ENCODE results near the gene THBD. TPM values are rescaled to one million over a fixed set of nuclear protein-coding genes. Genes with fewer than 3 reads are reported as not detected.

Gene THBD
- total RNA-seq, 1 donor, result 0.36 TPM

- Histone ChIP-seq H3K9me3 (ENCODE audit: low read depth, low read length) (no peaks in the 10 kb centered on the region), H3K27me3 (ENCODE audit: insufficient read depth, low read length) (no peaks in the 10 kb centered on the region), H3K4me3 (ENCODE audit: insufficient read depth, low read length) (no peak overlapping the region), H2AFZ (ENCODE audit: low read length) (peak overlapping the region; percentile 58), H3K79me2 (ENCODE audit: insufficient read depth, low read length) (no peaks in the 10 kb centered on the region), H3K4me1 (ENCODE audit: insufficient read depth, low read length) (peaks cover 16% of the 10 kb centered on the region), H3K4me2 (ENCODE audit: insufficient read depth, low read length) (no peak overlapping the region), H3K27ac (ENCODE audit: low read depth, low read length) (peak overlapping the region; percentile 50), H3K36me3 (ENCODE audit: insufficient read depth, low read length) (no peaks in the 10 kb centered on the region), H4K20me1 (ENCODE audit: insufficient read depth, low read length) (no peaks in the 10 kb centered on the region)
- peak; percentile 77 for TF ChIP-seq CTCF (IDR thresholded peaks at IDR 0.05; ENCODE audit: extremely low read depth, low read depth, low read length)
- no peak for DNase-seq (ENCODE audit: insufficient read length, low spot score, missing footprints)
Measured at GRCh38 chr20:23061734-23062561, 12.5 kb upstream of the THBD start.

- peak overlapping the region; percentile 58 for H2AFZ ChIP-seq (ENCODE audit: low read length)
- no peak overlapping the region for H3K4me3 ChIP-seq (ENCODE audit: insufficient read depth, low read length)
- peak overlapping the region; percentile 50 for H3K27ac ChIP-seq (ENCODE audit: low read depth, low read length)
- H3K9me3 ChIP-seq (ENCODE audit: low read depth, low read length), result no peaks in the 10 kb centered on the region
- no peaks in the 10 kb centered on the region for H3K79me2 ChIP-seq (ENCODE audit: insufficient read depth, low read length)
- no peaks in the 10 kb centered on the region for H3K36me3 ChIP-seq (ENCODE audit: insufficient read depth, low read length)
- no peak for TF ChIP-seq CTCF (IDR thresholded peaks at IDR 0.05; ENCODE audit: extremely low read depth, low read depth, low read length)
- H3K27me3 ChIP-seq (ENCODE audit: insufficient read depth, low read length), result no peaks in the 10 kb centered on the region
- no peaks in the 10 kb centered on the region for H4K20me1 ChIP-seq (ENCODE audit: insufficient read depth, low read length)
- peaks cover 16% of the 10 kb centered on the region for H3K4me1 ChIP-seq (ENCODE audit: insufficient read depth, low read length)
- no peak overlapping the region for H3K4me2 ChIP-seq (ENCODE audit: insufficient read depth, low read length)
- DNase-seq (ENCODE audit: insufficient read length, low spot score, missing footprints), result no peak
Measured at GRCh38 chr20:23061262-23061661, 11.8 kb upstream of the THBD start.

GRCh38 chr20:23060629-23061028 lies 11.2 kb upstream of the THBD start:
- Histone ChIP-seq H3K4me1 (ENCODE audit: insufficient read depth, low read length) (peaks cover 16% of the 10 kb centered on the region), H4K20me1 (ENCODE audit: insufficient read depth, low read length) (no peaks in the 10 kb centered on the region), H2AFZ (ENCODE audit: low read length) (no peak overlapping the region), H3K36me3 (ENCODE audit: insufficient read depth, low read length) (no peaks in the 10 kb centered on the region), H3K4me3 (ENCODE audit: insufficient read depth, low read length) (no peak overlapping the region), H3K27me3 (ENCODE audit: insufficient read depth, low read length) (no peaks in the 10 kb centered on the region), H3K4me2 (ENCODE audit: insufficient read depth, low read length) (no peak overlapping the region), H3K27ac (ENCODE audit: low read depth, low read length) (no peak overlapping the region), H3K9me3 (ENCODE audit: low read depth, low read length) (no peaks in the 10 kb centered on the region), H3K79me2 (ENCODE audit: insufficient read depth, low read length) (no peaks in the 10 kb centered on the region)
- no peak for TF ChIP-seq CTCF (IDR thresholded peaks at IDR 0.05; ENCODE audit: extremely low read depth, low read depth, low read length)
- DNase-seq (ENCODE audit: insufficient read length, low spot score, missing footprints), result no peak

- Histone ChIP-seq H3K36me3 (ENCODE audit: insufficient read depth, low read length) (no peaks in the 10 kb centered on the region), H3K4me1 (ENCODE audit: insufficient read depth, low read length) (peaks cover 16% of the 10 kb centered on the region), H4K20me1 (ENCODE audit: insufficient read depth, low read length) (no peaks in the 10 kb centered on the region), H3K4me2 (ENCODE audit: insufficient read depth, low read length) (no peak overlapping the region), H3K27ac (ENCODE audit: low read depth, low read length) (no peak overlapping the region), H3K4me3 (ENCODE audit: insufficient read depth, low read length) (no peak overlapping the region), H3K79me2 (ENCODE audit: insufficient read depth, low read length) (no peaks in the 10 kb centered on the region), H3K9me3 (ENCODE audit: low read depth, low read length) (no peaks in the 10 kb centered on the region), H2AFZ (ENCODE audit: low read length) (no peak overlapping the region), H3K27me3 (ENCODE audit: insufficient read depth, low read length) (no peaks in the 10 kb centered on the region)
- TF ChIP-seq CTCF (IDR thresholded peaks at IDR 0.05; ENCODE audit: extremely low read depth, low read depth, low read length), result no peak
- DNase-seq (ENCODE audit: insufficient read length, low spot score, missing footprints), result no peak
Measured at GRCh38 chr20:23059846-23060245, 10.4 kb upstream of the THBD start.
